GM12873 (cell line): ENCODE data around the gene SLC9A9.

Source experiments
- TF ChIP-seq, protein P1 (sequence below): IDR thresholded peaks from 2 replicates; pipeline ENCODE4 v1.5.1; 2012; ENCODE audit warnings: low read depth, mild to moderate bottlenecking, moderate library complexity, low read length, control low read depth; ENCODE audit not compliant: insufficient read depth; ENCODE audit errors: missing control alignments

Gene SLC9A9

DNA sequence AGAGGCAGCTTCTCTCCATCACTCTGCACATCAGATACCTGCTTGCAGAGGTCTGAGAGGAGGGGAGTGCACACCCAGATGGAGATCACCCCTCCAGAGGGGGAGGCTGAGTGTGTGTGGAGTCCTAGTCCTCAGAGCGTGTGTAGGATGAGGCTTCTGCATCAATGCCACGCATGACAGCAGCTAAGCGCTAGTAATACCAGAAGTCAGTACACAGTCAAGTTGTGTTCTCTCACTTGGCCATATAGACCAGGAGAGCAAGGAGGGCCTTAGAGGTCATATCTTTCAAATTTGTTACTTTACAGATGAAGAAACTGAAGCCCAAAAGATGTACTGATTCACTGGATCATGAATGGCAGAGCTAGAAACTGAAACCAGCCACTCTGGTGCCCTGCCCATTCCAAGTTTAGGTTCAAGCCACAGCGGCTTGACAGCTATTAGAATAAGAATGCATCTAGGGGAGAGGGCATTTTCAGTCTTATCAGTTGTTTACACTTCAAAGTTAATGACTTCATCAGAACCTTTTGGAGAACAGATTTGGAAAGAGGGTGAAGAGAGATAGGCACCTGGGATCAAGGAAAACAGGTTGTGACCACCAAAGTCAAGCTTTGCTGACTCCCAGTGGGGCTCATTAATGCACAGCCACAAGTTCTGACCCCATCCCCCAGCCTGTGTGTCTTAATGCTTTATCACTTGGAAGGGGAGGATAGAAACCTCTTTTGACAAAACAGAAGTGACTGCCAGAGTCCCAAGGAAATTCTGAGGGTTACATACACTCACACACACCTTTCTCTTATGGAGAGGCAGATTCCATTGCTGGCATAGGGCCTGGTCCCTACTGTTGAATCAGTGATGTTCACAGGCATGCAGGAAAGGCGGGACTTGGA, 418.4 kb downstream of the SLC9A9 start:
- TF ChIP-seq, protein P1, sequence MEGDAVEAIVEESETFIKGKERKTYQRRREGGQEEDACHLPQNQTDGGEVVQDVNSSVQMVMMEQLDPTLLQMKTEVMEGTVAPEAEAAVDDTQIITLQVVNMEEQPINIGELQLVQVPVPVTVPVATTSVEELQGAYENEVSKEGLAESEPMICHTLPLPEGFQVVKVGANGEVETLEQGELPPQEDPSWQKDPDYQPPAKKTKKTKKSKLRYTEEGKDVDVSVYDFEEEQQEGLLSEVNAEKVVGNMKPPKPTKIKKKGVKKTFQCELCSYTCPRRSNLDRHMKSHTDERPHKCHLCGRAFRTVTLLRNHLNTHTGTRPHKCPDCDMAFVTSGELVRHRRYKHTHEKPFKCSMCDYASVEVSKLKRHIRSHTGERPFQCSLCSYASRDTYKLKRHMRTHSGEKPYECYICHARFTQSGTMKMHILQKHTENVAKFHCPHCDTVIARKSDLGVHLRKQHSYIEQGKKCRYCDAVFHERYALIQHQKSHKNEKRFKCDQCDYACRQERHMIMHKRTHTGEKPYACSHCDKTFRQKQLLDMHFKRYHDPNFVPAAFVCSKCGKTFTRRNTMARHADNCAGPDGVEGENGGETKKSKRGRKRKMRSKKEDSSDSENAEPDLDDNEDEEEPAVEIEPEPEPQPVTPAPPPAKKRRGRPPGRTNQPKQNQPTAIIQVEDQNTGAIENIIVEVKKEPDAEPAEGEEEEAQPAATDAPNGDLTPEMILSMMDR: no peak

DNA sequence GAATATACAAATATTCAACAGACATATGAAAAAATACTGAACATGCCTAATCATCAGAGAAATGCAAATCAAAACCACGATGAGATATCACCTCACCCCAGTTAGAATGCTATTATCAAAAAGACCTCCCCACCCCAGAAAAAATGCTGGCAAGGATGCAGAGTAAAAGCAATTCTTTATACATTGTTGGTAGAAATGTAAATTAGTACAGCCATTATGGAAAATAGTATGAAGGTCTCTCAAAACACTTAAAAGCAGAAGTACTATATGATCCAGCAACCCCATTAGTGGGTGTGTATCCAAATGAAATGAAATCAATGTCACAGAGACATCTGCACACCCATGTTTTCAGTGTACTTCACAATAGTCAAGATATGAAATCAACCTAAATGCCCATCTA, 420.0 kb downstream of the SLC9A9 start:
- TF ChIP-seq, protein P1: no peak

DNA sequence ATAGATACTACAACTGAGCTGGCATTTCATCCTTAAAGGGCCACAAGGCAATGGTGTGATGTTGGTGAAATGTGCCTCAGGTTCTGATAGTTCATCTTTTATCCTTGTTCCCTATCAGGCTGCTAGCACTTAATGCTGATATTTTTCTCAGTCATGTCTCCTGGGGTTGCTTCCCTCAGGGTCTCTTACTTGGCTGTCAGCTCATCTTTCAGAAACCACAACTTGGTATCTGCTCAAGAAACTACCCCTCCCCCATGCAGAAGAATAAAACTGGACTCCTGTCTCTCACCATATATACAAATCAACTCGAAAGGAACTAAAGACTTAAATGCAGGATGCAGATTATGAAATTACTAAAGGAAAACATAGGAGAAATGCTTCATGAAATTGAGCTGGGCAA, 420.6 kb downstream of the SLC9A9 start:
- TF ChIP-seq, protein P1: no peak

DNA sequence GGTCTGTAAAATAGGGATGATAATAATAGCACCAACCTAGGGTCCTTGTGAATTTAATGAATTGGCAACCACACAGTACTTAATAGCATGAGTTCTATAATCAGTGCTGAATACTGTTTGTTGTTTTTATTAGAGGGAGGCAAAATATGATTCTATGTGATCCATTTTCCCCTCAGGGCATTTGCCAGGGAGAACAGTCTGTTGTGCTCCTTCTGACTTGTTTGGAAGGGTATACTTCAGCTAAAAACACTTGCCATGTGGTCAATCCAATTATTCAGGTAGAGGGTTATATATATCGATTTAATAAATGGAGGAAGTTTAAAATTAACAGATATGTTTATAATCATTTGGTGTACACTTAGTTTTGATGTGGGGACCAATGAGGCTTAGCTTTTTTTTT, 423.4 kb downstream of the SLC9A9 start:
- TF ChIP-seq, protein P1: no peak

DNA sequence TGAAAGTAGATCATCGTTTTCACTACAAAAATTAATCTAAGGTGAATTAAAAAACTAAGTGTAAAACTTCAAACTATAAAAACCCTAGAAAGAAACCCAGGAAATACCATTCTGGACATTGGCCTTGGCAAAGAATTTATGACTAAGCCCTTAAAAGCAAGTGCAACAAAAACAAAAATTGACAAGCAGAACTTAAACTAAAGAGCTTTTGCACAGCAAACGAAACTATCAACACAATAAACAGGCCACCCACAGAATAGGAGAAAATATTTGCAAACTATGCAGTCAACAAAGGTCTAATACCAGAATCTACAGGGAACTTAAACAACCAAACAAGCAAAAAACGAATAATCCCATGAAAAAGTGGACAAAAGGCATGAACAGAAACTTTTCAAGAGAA, 426.7 kb downstream of the SLC9A9 start:
- TF ChIP-seq, protein P1: no peak

DNA sequence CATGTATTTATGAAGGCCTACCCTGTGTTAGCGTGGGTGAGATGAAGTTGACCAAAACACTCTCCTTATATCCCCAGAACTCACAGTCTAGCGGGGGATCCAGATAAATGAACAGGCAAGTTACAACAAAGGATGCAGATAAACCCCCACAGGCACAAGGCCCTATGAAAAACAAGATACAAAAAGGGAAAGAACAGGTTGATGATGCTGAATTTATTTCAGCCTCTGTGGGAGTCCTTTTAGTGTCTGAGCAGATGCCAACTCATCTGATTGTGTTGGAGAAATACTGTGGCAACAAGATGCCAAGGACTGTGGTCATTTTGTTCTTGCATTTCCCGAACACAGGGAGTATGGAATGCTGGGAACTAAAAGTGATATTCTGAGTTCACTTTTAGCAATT, 428.7 kb downstream of the SLC9A9 start:
- TF ChIP-seq, protein P1: no peak

DNA sequence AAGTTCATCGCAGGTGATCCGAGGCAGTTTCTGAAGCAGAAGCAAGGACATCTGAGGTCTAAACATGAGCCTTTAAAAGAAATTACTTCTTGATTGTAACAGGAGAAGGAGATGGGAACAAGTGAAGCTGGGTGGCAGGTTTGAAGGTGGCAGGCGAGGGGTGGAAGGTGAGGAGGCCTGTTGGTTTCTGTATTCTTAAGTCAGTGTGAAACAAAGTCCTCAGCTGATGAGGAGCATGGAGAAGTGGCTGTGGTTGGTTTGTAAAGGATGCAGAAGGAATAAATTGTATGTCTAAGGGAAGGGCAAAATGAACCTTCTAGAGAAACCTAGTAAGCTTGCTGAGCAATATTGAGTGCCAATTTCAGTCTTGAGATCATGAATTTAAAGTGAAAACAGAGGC, 429.9 kb downstream of the SLC9A9 start:
- TF ChIP-seq, protein P1: no peak
